ENCODE measurements around the gene WDR82.

WDR82 gene

DNA sequence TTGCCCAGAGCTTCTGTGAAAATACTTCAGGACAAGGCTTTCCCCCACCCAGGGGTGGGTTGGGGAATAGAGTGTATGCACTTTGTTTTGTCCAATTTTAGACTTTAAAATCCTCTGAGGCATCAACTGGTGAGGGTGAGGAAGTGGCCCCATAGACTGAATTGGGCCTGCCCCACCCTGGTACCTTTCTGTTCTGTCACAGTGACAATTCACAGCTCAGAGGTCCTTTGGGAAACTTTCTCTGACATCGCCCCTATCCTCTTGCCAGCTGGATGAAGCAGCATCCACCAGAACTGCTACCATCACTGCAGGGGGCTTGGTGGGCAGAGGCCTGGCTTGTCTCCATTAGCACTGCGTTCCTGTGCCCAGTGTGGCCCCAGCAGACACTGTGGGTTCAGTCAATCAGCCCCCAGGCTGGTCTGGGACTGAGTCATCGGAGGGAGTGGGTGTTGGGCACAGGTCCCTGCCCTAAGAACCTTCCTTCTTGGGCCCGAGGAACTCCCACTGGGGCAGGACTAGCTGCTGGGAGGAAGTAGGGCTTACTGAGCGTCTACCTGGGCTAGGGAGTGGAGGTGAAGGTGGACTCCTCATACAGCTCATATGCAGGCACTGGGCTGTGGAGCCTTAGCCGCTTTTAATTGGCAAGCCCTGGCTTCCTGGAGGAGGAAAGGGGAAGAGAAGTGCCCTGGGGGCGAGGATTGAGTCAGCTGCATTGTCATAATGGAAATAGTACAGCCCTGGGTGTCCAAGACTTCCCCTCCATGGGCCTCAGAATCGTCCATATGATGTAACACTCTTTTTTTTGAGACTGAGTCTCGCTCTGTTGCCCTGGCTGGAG lies 34.4 kb downstream of the WDR82 start:
- no peak for DNase-seq (ENCODE audit: extremely low read depth, low read depth)
- H3K4me3 ChIP-seq (replicated peaks; ENCODE audit: low read depth, low read length), result no peak overlapping the region
- TF ChIP-seq CTCF (IDR thresholded peaks at IDR 0.05; ENCODE audit: low read depth, low read length, missing control alignments), result no peak

- no peak for DNase-seq (ENCODE audit: extremely low read depth, low read depth)
- H3K4me3 ChIP-seq (replicated peaks; ENCODE audit: low read depth, low read length), result no peak overlapping the region
- TF ChIP-seq CTCF (IDR thresholded peaks at IDR 0.05; ENCODE audit: low read depth, low read length, missing control alignments), result no peak
Measured at GRCh38 chr3:52242039-52242438, 36.4 kb downstream of the WDR82 start.

- no peak for DNase-seq (ENCODE audit: extremely low read depth, low read depth)
- no peak for TF ChIP-seq CTCF (IDR thresholded peaks at IDR 0.05; ENCODE audit: low read depth, low read length, missing control alignments)
- H3K4me3 ChIP-seq (replicated peaks; ENCODE audit: low read depth, low read length), result no peak overlapping the region
Measured at GRCh38 chr3:52240886-52241370, 37.5 kb downstream of the WDR82 start.

- DNase-seq (ENCODE audit: extremely low read depth, low read depth), result peak; percentile 88
- H3K4me3 ChIP-seq (replicated peaks; ENCODE audit: low read depth, low read length), result peak overlapping the region; percentile 66
- no peak for TF ChIP-seq CTCF (IDR thresholded peaks at IDR 0.05; ENCODE audit: low read depth, low read length, missing control alignments)
Measured at GRCh38 chr3:52240059-52240885, 38.2 kb downstream of the WDR82 start.

- DNase-seq (ENCODE audit: extremely low read depth, low read depth), result no peak
- H3K4me3 ChIP-seq (replicated peaks; ENCODE audit: low read depth, low read length), result peak within 1 kb of the TSS; percentile 66
- TF ChIP-seq CTCF (IDR thresholded peaks at IDR 0.05; ENCODE audit: low read depth, low read length, missing control alignments), result peak; percentile 26
Measured at GRCh38 chr3:52238761-52239701, 39.4 kb downstream of the WDR82 start, which contains the start of gene TWF2. TSS of gene TWF2 (minus strand) at chr3:52239158. CDS start at chr3:52239016, 142 bp downstream.

DNA sequence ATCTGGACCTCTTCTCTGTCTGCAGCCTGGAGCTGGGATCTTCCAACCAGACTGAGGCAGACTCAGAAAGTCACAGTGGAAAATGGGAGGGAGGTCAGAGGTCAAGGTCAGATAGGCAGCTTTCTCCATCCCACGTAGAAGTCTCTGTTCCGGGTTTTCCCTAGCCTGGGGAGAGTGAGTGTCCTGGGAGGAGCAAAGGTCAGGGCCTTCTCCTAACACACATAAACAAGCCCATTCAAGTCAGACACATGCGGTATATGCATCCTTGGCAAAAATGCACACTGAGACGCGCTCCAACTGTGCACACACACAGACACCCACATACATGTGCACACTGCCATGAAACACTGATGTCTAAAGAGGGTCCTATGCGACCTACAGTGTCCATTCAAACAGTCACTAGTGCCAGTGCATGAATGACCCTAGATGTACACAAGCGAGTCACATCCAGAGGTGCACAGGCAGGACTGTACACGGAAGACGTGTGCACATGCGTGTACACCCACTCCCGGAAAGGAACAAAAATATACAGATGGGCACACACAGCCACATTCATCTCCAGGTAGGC lies 40.2 kb downstream of the WDR82 start:
- TF ChIP-seq CTCF (IDR thresholded peaks at IDR 0.05; ENCODE audit: low read depth, low read length, missing control alignments), result no peak
- no peak for DNase-seq (ENCODE audit: extremely low read depth, low read depth)
- peak overlapping the region; percentile 66 for H3K4me3 ChIP-seq (replicated peaks; ENCODE audit: low read depth, low read length)

Measured in HFF-Myc (cell line).